ENCODE measurements around the gene DOCK2.
A peak's percentile ranks its signal among the peaks of the same experiment; 100 is the strongest.

DOCK2 gene

GRCh38 chr5:169860585-169860984 is 223.5 kb downstream of the DOCK2 start:
- H3K4me3 ChIP-seq (replicated peaks; ENCODE audit: low read depth, low read length), result no peak overlapping the region
- no peak for TF ChIP-seq CTCF (IDR thresholded peaks at IDR 0.05; ENCODE audit: low read length, missing control alignments)
- no peak for DNase-seq (ENCODE audit: low read depth)

GRCh38 chr5:169861433-169861832 is 224.4 kb downstream of the DOCK2 start:
- DNase-seq (ENCODE audit: low read depth), result no peak
- H3K4me3 ChIP-seq (replicated peaks; ENCODE audit: low read depth, low read length), result no peak overlapping the region
- TF ChIP-seq CTCF (IDR thresholded peaks at IDR 0.05; ENCODE audit: low read length, missing control alignments), result no peak

- H3K4me3 ChIP-seq (replicated peaks; ENCODE audit: low read depth, low read length), result no peak overlapping the region
- peak; percentile 71 for DNase-seq (ENCODE audit: low read depth)
- no peak for TF ChIP-seq CTCF (IDR thresholded peaks at IDR 0.05; ENCODE audit: low read length, missing control alignments)
These were observed 224.9 kb downstream of the DOCK2 start for GRCh38 chr5:169861934-169862333.

GRCh38 chr5:169862391-169862811 is 225.3 kb downstream of the DOCK2 start:
- DNase-seq (ENCODE audit: low read depth), result peak; percentile 16
- no peak for TF ChIP-seq CTCF (IDR thresholded peaks at IDR 0.05; ENCODE audit: low read length, missing control alignments)
- H3K4me3 ChIP-seq (replicated peaks; ENCODE audit: low read depth, low read length), result no peak overlapping the region

- DNase-seq (ENCODE audit: low read depth), result no peak
- H3K4me3 ChIP-seq (replicated peaks; ENCODE audit: low read depth, low read length), result no peak overlapping the region
- no peak for TF ChIP-seq CTCF (IDR thresholded peaks at IDR 0.05; ENCODE audit: low read length, missing control alignments)
These were observed 227.4 kb downstream of the DOCK2 start for GRCh38 chr5:169864483-169864882.

- no peak overlapping the region for H3K4me3 ChIP-seq (replicated peaks; ENCODE audit: low read depth, low read length)
- no peak for DNase-seq (ENCODE audit: low read depth)
- TF ChIP-seq CTCF (IDR thresholded peaks at IDR 0.05; ENCODE audit: low read length, missing control alignments), result no peak
These were observed 230.3 kb downstream of the DOCK2 start for GRCh38 chr5:169867347-169867746.

- no peak overlapping the region for H3K4me3 ChIP-seq (replicated peaks; ENCODE audit: low read depth, low read length)
- DNase-seq (ENCODE audit: low read depth), result no peak
- TF ChIP-seq CTCF (IDR thresholded peaks at IDR 0.05; ENCODE audit: low read length, missing control alignments), result no peak
These were observed 232.0 kb downstream of the DOCK2 start for GRCh38 chr5:169869066-169869465.
